ENCODE results near the gene DNMT3L.

Gene DNMT3L

GRCh38 chr21:44298301-44298700 is 36.6 kb upstream of the DNMT3L start:
- Mint-ChIP-seq H3K4me1 (peaks cover 40% of the 10 kb centered on the region), H3K9me3 (no peaks in the 10 kb centered on the region), H3K36me3 (peaks cover 19% of the 10 kb centered on the region), H3K27ac (peak overlapping the region; percentile 75), H3K4me3 (peak overlapping the region; percentile 76)
- DNase-seq (ENCODE audit: low spot score in 2 of 2) (no peak), ATAC-seq (no peak)

GRCh38 chr21:44297525-44298290 is 36.0 kb upstream of the DNMT3L start:
- peak overlapping the region; percentile 76 for H3K4me3 Mint-ChIP-seq
- H3K9me3 Mint-ChIP-seq: no peaks in the 10 kb centered on the region
- H3K36me3 Mint-ChIP-seq: peaks cover 16% of the 10 kb centered on the region
- H3K27ac Mint-ChIP-seq: peak overlapping the region; percentile 75
- DNase-seq (ENCODE audit: low spot score in 2 of 2): peak; percentile 57 to 81
- peaks cover 39% of the 10 kb centered on the region for H3K4me1 Mint-ChIP-seq
- peak; percentile 65 for ATAC-seq

- peaks cover 16% of the 10 kb centered on the region for H3K36me3 Mint-ChIP-seq
- ATAC-seq (no peak), DNase-seq (ENCODE audit: low spot score in 2 of 2) (no peak)
- H3K27ac Mint-ChIP-seq: no peak overlapping the region
- peaks cover 38% of the 10 kb centered on the region for H3K4me1 Mint-ChIP-seq
- H3K9me3 Mint-ChIP-seq: no peaks in the 10 kb centered on the region
- H3K4me3 Mint-ChIP-seq: no peak overlapping the region
Observed at GRCh38 chr21:44296916-44297315, 35.2 kb upstream of the DNMT3L start.

- no peak overlapping the region for H3K27ac Mint-ChIP-seq
- H3K36me3 Mint-ChIP-seq: peaks cover 11% of the 10 kb centered on the region
- ATAC-seq (no peak), DNase-seq (ENCODE audit: low spot score in 2 of 2) (no peak)
- H3K4me1 Mint-ChIP-seq: peaks cover 32% of the 10 kb centered on the region
- no peak overlapping the region for H3K4me3 Mint-ChIP-seq
- no peaks in the 10 kb centered on the region for H3K9me3 Mint-ChIP-seq
Observed at GRCh38 chr21:44296103-44296519, 34.4 kb upstream of the DNMT3L start.

- ATAC-seq (no peak), DNase-seq (ENCODE audit: low spot score in 2 of 2) (no peak)
- Mint-ChIP-seq H3K4me3 (no peak overlapping the region), H3K4me1 (peaks cover 28% of the 10 kb centered on the region), H3K27ac (no peak overlapping the region), H3K9me3 (no peaks in the 10 kb centered on the region), H3K36me3 (peaks cover 6% of the 10 kb centered on the region)
Observed at GRCh38 chr21:44295646-44296045, 33.9 kb upstream of the DNMT3L start.

- Mint-ChIP-seq H3K4me1 (peaks cover 27% of the 10 kb centered on the region), H3K27ac (peak overlapping the region; percentile 23), H3K36me3 (peaks cover 6% of the 10 kb centered on the region), H3K9me3 (no peaks in the 10 kb centered on the region), H3K4me3 (no peak overlapping the region)
- DNase-seq (ENCODE audit: low spot score in 2 of 2) (no peak), ATAC-seq (no peak)
Observed at GRCh38 chr21:44295163-44295573, 33.5 kb upstream of the DNMT3L start.

- DNase-seq (ENCODE audit: low spot score in 2 of 2) (no peak), ATAC-seq (no peak)
- Mint-ChIP-seq H3K9me3 (no peaks in the 10 kb centered on the region), H3K36me3 (peaks cover 6% of the 10 kb centered on the region), H3K4me3 (no peak overlapping the region), H3K4me1 (peaks cover 27% of the 10 kb centered on the region), H3K27ac (no peak overlapping the region)
Observed at GRCh38 chr21:44294391-44295162, 32.9 kb upstream of the DNMT3L start.

- H3K27ac Mint-ChIP-seq: no peak overlapping the region
- no peak overlapping the region for H3K4me3 Mint-ChIP-seq
- H3K4me1 Mint-ChIP-seq: peaks cover 25% of the 10 kb centered on the region
- DNase-seq (ENCODE audit: low spot score in 2 of 2) (no peak), ATAC-seq (no peak)
- no peaks in the 10 kb centered on the region for H3K9me3 Mint-ChIP-seq
- H3K36me3 Mint-ChIP-seq: no peaks in the 10 kb centered on the region
Observed at GRCh38 chr21:44293551-44294231, 32.0 kb upstream of the DNMT3L start.

GRCh38 chr21:44292812-44293195 is 31.1 kb upstream of the DNMT3L start:
- H3K27ac Mint-ChIP-seq: no peak overlapping the region
- peaks cover 16% of the 10 kb centered on the region for H3K4me1 Mint-ChIP-seq
- DNase-seq (ENCODE audit: low spot score in 2 of 2): no peak
- no peak overlapping the region for H3K4me3 Mint-ChIP-seq
- H3K9me3 Mint-ChIP-seq: no peaks in the 10 kb centered on the region
- no peak for ATAC-seq
- H3K36me3 Mint-ChIP-seq: no peaks in the 10 kb centered on the region

GRCh38 chr21:44291936-44292811 is 30.5 kb upstream of the DNMT3L start:
- DNase-seq (ENCODE audit: low spot score in 2 of 2): no peak
- H3K4me3 Mint-ChIP-seq: no peak overlapping the region
- ATAC-seq: no peak
- no peaks in the 10 kb centered on the region for H3K36me3 Mint-ChIP-seq
- H3K4me1 Mint-ChIP-seq: peaks cover 9% of the 10 kb centered on the region
- H3K9me3 Mint-ChIP-seq: no peaks in the 10 kb centered on the region
- no peak overlapping the region for H3K27ac Mint-ChIP-seq

GRCh38 chr21:44291078-44291935 is 29.6 kb upstream of the DNMT3L start:
- ATAC-seq (no peak), DNase-seq (ENCODE audit: low spot score in 2 of 2) (no peak)
- Mint-ChIP-seq H3K4me1 (peaks cover 9% of the 10 kb centered on the region), H3K9me3 (no peaks in the 10 kb centered on the region), H3K36me3 (no peaks in the 10 kb centered on the region), H3K27ac (peak overlapping the region; percentile 86), H3K4me3 (no peak overlapping the region)

GRCh38 chr21:44290327-44291077 is 28.8 kb upstream of the DNMT3L start:
- H3K4me1 Mint-ChIP-seq: peaks cover 9% of the 10 kb centered on the region
- H3K36me3 Mint-ChIP-seq: no peaks in the 10 kb centered on the region
- no peak overlapping the region for H3K4me3 Mint-ChIP-seq
- H3K27ac Mint-ChIP-seq: peak overlapping the region; percentile 86
- no peak for DNase-seq (ENCODE audit: low spot score in 2 of 2)
- H3K9me3 Mint-ChIP-seq: no peaks in the 10 kb centered on the region
- no peak for ATAC-seq

GRCh38 chr21:44289381-44290010 is 27.8 kb upstream of the DNMT3L start:
- no peak for DNase-seq (ENCODE audit: low spot score in 2 of 2)
- Mint-ChIP-seq H3K9me3 (no peaks in the 10 kb centered on the region), H3K27ac (no peak overlapping the region), H3K36me3 (no peaks in the 10 kb centered on the region), H3K4me1 (peaks cover 9% of the 10 kb centered on the region), H3K4me3 (no peak overlapping the region)
- no peak for ATAC-seq

Data from stimulated activated effector memory CD8-positive, alpha-beta T cell treated with anti-CD3 and anti-CD28 coated beads, Interleukin-12 subunit alpha, Interleukin-12 subunit beta, amount 100 ng/mL, for 72 hours (primary cell).